Mammary epithelial cell (primary cell): Measurements from ENCODE around the gene HERPUD2.

ENCODE experiments used
- EZH2 ChIP-seq: IDR thresholded peaks from 2 replicates; pipeline ENCODE4 v1.6.1; 2012; ENCODE audit warnings: low read length, inconsistent platforms, borderline replicate concordance
- TF ChIP-seq, protein P1 (sequence below), 2 donors: IDR thresholded peaks in 1 of 2; conservative IDR thresholded peaks in 1 of 2; 2 replicates each; pipeline ENCODE4 v1.5.1; 2011 to 2012; ENCODE audit warnings: inconsistent platforms in 2 of 2, low read length in 2 of 2, mild to moderate bottlenecking in 2 of 2, control low read depth in 1 of 2, low read depth in 1 of 2; ENCODE audit not compliant: insufficient read depth in 1 of 2; ENCODE audit errors: extremely low read depth in 1 of 2

DNA sequence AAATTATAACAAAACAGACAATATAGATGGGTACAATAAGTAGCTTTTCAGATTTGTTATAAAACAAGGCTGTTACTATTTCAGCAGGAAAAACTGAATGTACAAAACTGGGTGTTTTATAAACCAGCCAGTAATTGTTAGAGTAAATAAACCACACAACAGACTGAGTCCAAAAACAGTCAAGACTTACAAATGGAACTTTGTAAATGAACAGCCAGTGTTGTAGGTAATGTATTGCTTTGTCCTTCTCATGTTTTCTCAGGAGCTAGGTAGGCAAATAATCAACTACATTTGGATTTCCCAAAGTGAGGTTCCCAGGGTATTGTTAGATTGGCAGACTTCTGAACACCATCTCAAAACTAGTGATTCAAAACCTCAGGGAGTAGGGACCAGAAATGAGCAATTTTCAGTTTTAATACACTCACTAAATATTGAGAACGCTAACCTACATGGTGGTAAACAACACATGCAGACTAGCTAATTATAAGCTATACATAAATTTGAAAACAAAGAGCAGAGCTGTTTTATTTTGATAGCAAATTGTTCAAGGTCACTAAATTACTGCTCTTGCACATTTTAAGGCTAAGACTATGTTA is 36.2 kb downstream of the HERPUD2 start:
- TF ChIP-seq, protein P1, sequence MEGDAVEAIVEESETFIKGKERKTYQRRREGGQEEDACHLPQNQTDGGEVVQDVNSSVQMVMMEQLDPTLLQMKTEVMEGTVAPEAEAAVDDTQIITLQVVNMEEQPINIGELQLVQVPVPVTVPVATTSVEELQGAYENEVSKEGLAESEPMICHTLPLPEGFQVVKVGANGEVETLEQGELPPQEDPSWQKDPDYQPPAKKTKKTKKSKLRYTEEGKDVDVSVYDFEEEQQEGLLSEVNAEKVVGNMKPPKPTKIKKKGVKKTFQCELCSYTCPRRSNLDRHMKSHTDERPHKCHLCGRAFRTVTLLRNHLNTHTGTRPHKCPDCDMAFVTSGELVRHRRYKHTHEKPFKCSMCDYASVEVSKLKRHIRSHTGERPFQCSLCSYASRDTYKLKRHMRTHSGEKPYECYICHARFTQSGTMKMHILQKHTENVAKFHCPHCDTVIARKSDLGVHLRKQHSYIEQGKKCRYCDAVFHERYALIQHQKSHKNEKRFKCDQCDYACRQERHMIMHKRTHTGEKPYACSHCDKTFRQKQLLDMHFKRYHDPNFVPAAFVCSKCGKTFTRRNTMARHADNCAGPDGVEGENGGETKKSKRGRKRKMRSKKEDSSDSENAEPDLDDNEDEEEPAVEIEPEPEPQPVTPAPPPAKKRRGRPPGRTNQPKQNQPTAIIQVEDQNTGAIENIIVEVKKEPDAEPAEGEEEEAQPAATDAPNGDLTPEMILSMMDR (conservative IDR thresholded peaks at IDR 0.05 in 1 of 2, IDR thresholded peaks at IDR 0.05 in 1 of 2; ENCODE audit: extremely low read depth in 1 of 2, insufficient read depth in 1 of 2, low read depth in 1 of 2, low read length in 2 of 2) = no peak
- no peak for TF ChIP-seq EZH2
